Tibial nerve (tissue), 3 donors: Measurements from ENCODE around the gene WSCD2.

Experiments
- POLR2A ChIP-seq, 2 donors: fragments of 450-650 bp; IDR thresholded peaks; one replicate each; pipeline ENCODE4 v1.6.1; 2017; ENCODE audit warnings: antibody characterized with exemption in 2 of 2, mild to moderate bottlenecking in 2 of 2, moderate library complexity in 2 of 2
- TF ChIP-seq, protein P1 (sequence below), 5 experiments: fragments of 200-600 bp in 3 of 5; fragments of 450-650 bp in 2 of 5; sonication (generic) in 3 of 5; IDR thresholded peaks; one replicate each; pipeline ENCODE4 v1.5.1; 2016 to 2019; ENCODE audit warnings: antibody characterized with exemption in 5 of 5, mild to moderate bottlenecking in 3 of 5, moderate library complexity in 2 of 5

- TF ChIP-seq, protein P1, sequence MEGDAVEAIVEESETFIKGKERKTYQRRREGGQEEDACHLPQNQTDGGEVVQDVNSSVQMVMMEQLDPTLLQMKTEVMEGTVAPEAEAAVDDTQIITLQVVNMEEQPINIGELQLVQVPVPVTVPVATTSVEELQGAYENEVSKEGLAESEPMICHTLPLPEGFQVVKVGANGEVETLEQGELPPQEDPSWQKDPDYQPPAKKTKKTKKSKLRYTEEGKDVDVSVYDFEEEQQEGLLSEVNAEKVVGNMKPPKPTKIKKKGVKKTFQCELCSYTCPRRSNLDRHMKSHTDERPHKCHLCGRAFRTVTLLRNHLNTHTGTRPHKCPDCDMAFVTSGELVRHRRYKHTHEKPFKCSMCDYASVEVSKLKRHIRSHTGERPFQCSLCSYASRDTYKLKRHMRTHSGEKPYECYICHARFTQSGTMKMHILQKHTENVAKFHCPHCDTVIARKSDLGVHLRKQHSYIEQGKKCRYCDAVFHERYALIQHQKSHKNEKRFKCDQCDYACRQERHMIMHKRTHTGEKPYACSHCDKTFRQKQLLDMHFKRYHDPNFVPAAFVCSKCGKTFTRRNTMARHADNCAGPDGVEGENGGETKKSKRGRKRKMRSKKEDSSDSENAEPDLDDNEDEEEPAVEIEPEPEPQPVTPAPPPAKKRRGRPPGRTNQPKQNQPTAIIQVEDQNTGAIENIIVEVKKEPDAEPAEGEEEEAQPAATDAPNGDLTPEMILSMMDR (IDR thresholded peaks at IDR 0.05) = no peak
- TF ChIP-seq POLR2A (IDR thresholded peaks at IDR 0.05) = no peak
Observed at GRCh38 chr12:108116699-108117098, 12.4 kb upstream of the WSCD2 start.
